Choroid plexus epithelial cell (primary cell): Measurements from ENCODE around the gene SPOCK3.

Source experiments
- DNase-seq: peaks from one replicate; pipeline ENCODE4 v3.0.0-alpha.2; 2010; ENCODE audit warnings: low read depth
- H3K4me3 ChIP-seq: 2 replicates; pipeline ENCODE4 v1.5.1; 2011; ENCODE audit warnings: low read depth, mild to moderate bottlenecking, control low read depth, low read length, moderate library complexity
- TF ChIP-seq, protein P1 (sequence below): conservative IDR thresholded peaks from 2 replicates; pipeline ENCODE4 v1.5.1; 2011; ENCODE audit warnings: low read depth, mild to moderate bottlenecking, control low read depth, inconsistent platforms, low read length, moderate library complexity

Gene SPOCK3

DNA sequence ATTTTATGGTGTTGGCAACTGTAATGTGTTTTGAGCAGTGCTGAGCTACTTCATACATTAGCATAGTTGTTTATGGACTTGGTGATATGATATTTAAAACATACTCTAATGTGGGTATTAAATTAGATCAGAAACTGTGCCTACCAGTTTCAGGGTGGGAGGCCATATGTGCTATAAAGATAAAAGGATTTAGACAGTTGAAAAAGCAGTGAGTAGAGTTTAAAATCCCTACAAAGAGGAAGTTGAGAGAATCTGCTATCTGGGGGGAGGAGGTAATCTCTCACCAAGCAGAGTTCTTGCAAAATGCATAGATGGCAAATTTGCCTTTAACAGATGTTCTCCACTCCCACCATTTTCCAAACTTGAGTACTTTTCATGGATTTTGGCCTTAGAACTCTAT, 154.5 kb downstream of the SPOCK3 start:
- DNase-seq: no peak
- TF ChIP-seq, protein P1, sequence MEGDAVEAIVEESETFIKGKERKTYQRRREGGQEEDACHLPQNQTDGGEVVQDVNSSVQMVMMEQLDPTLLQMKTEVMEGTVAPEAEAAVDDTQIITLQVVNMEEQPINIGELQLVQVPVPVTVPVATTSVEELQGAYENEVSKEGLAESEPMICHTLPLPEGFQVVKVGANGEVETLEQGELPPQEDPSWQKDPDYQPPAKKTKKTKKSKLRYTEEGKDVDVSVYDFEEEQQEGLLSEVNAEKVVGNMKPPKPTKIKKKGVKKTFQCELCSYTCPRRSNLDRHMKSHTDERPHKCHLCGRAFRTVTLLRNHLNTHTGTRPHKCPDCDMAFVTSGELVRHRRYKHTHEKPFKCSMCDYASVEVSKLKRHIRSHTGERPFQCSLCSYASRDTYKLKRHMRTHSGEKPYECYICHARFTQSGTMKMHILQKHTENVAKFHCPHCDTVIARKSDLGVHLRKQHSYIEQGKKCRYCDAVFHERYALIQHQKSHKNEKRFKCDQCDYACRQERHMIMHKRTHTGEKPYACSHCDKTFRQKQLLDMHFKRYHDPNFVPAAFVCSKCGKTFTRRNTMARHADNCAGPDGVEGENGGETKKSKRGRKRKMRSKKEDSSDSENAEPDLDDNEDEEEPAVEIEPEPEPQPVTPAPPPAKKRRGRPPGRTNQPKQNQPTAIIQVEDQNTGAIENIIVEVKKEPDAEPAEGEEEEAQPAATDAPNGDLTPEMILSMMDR: no peak
- H3K4me3 ChIP-seq: no peak overlapping the region

DNA sequence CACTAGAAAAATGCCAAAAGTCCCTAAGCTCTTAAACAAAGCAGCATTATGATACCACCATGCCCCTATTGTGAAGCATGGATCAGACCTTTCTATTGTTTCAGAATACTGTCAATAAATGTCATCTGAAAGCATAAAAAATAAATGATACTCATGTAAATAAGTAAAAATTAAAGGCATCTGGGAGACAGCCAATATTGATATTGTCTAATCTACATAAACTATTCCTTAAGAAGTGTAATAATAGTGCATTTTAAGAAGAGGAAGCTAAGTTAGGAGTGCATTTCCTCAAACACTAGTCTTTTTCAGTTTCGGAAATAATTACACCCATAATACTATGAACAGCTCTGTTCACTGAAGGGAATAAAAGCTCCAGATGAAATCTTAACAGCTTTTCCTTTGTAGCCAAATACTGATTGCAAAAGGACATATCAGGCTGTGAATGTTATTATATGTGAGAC, 181.6 kb downstream of the SPOCK3 start:
- TF ChIP-seq, protein P1: no peak
- no peak overlapping the region for H3K4me3 ChIP-seq
- DNase-seq: no peak

DNA sequence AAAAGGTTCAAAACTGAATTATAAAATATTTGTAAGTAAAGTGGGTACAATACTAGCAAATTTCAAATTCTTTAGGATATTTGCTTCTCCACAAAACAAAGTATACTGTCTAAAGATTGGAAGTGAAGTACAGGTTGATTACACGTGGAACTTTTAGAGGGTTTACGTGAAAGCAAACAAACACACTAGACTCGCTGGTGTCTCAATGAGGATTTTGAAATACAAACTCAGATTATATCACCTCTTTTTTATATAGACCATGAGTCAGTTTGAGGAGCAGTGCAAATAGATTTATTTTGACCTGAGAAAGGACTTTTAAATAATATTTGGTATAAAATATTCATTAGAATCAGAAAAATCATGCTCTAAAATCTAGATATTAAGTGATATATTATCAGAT, 185.0 kb downstream of the SPOCK3 start:
- no peak for DNase-seq
- TF ChIP-seq, protein P1: no peak
- H3K4me3 ChIP-seq: no peak overlapping the region

DNA sequence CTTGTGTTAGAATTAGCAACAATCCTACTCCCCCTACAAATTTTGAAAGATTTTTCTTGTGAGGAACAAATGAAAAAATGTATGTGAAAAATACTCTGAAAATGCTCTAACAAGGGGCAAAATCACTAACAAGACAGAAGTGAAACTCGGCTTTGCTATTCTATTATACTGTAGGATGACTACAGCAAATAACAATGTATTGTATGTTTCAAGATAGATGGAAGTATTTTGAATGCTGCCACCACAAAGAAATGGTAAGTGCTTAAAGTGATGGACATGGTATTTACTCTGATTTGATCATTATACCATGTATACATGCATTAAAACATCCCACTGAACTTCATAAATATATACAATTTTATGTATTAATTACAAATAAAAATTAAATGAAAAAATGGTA, 192.8 kb downstream of the SPOCK3 start:
- no peak overlapping the region for H3K4me3 ChIP-seq
- no peak for DNase-seq
- TF ChIP-seq, protein P1: no peak

DNA sequence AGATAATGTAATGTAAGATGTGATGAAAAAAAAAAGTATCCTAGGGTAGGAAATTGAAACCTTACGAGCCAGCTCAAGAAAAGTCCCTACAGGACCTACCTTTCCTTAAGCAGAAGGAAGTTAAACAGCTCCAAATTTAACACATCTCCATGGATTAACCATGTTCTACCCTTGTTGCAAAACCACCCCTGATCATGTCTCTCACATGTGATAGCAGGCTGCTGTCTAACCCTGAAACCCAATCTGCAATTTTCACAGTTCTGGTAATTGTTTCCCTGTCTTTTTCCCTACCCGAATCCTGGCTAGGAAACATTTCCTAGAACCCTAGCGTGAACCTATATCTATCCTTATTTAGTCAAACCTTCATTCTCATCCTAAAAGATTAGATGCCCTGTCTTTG, 198.9 kb downstream of the SPOCK3 start:
- no peak for DNase-seq
- no peak overlapping the region for H3K4me3 ChIP-seq
- TF ChIP-seq, protein P1: no peak

DNA sequence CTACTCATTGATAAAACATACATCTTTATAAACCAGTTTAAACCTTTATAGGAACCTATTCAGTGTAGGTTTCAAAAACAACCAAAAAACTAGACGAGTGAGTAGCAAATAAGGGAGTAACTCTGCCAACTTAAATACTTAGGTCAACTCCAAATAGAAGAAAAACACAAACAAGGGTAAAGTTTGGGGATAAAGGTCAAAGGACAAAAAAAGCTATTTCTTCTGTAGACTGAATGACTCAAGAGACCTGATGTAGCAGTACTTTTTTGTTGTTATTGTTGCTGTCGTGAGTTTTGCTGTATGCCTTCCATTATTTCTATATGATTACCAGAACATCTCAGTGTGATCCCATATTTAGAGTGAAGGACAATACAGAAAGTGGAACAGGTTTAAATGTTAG, 199.3 kb downstream of the SPOCK3 start:
- no peak for DNase-seq
- H3K4me3 ChIP-seq: no peak overlapping the region
- TF ChIP-seq, protein P1: no peak

DNA sequence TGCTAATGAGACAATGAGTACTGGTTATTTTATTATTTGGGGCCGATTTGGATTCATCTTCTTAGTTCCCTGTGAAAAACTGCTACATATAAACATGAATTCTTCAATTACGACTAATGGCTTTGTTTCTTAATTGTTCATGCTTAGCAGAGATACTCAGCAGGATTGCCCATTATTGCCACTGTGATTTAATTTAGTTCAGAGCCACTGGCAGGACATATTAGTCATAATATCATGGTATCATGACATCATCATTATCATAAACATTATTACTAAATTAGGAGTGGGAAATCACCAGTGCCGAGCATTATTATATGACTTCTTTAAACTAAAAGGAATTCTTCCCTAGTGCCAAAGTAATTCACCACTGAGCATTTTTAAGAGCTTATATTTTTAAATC, 201.4 kb downstream of the SPOCK3 start:
- TF ChIP-seq, protein P1: no peak

More for the DNA sequence above, 201.4 kb downstream of the SPOCK3 start:
- DNase-seq: peak; percentile 41
- no peak overlapping the region for H3K4me3 ChIP-seq
